ENCODE data around the gene CACNG4.
A peak's percentile ranks its signal among the peaks of the same experiment; 100 is the strongest.

CACNG4 gene

DNA sequence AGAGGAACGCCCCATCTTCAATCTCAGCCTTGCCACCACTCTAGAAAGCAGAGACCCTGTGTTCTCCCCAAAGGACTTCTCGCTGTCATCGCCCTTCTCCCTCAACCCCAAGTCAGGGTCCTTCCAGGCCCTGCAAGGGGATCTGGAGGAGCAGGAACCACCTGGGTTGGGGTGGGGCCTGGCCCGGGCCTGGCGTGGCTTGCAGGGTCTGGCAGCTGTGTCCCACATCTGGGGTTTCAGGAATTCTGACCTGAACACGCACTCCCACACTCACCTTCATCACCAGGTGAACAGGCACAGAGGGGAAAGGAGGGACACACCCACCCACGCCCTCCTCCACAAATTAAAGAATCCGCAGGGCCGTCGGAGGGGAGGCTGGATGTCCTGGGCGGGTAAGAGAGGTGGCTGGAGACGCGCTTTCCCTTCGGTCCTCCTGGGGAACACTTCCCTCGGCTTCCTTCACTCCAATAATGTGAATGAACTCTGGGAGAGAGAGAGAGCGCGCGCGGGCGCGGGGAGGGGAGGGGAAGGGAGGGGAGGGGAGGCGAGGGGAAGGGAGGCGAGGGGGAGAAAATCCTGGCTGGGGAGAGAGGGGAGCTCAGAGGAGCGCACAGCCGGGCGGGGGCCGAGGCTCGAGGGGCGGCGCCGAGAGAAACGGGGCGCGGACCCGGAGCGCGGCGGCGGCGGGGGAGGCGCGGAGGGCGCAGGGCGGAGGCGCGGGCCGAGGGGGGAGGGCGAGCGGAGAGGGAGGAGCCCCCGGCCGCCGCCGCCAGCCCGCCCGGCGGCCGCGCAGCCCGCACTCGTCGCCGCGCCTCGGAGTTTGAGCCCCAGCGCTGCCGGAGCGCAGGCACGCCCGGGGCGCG, at the start of gene CACNG4:
TSS of gene CACNG4 (plus strand) at position 799 of the 863 bp plus-strand sequence. CDS start 205 bp downstream, outside the sequence.
- no peak for DNase-seq (ENCODE audit: low spot score)

DNA sequence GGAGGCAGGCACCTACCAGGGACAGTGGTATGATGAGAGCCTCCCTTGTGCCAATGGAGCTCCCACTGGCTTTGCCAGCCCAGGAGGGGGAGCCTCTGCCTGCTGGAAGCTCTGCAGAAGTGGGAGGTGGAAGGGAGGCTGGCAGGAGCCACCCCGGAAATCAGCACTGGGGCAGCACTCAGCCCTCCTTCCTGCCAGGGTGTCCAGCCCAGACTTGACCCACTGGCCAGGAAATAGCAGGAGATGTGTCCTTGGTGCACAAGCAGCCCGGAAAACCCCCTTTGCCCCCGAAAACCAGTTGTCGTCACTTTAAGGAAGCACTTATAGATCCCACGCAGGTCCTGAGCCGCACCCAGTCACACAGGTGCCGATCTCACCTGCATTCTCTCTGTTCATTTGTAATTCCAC, 49.3 kb upstream of the CACNG4 start:
- peak; percentile 37 for DNase-seq (ENCODE audit: low spot score)

DNA sequence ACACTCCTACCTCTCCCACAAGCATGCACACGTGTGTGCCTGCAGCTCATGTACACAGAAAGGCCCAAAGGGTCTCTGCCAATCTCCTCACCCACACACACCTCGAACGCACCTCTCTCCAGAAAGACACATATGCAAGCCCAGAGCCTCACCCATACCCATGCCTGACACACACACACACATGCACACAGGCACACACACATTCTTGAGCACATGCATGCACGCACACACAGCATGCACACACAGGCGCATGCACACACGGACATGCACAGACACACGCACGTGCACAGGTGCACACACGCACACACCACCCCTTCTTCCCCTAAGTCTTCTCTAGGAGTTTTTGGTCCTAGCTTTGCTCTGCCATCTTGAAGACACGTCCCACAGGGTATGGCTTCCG, 48.7 kb upstream of the CACNG4 start:
- no peak for DNase-seq (ENCODE audit: low spot score)

DNA sequence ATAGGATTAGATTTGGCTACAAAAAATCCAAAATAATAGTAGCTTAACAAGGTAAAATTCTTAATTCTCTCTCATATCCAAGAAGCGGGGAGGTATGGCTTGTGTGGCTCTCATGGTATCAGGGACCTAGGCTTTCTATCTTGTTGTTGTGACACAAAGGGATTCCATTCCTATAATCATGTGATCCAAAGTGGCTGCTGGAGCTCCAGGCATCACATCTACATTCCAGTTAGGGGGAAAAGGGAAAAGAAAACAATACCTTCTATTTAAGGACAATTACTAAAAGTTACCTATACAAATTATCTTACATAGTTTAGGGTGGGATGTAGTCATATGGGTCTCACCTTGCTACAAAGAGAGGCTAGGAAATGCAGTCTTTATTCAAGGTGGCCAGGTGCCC, 47.6 kb upstream of the CACNG4 start:
- DNase-seq (ENCODE audit: low spot score), result no peak

DNA sequence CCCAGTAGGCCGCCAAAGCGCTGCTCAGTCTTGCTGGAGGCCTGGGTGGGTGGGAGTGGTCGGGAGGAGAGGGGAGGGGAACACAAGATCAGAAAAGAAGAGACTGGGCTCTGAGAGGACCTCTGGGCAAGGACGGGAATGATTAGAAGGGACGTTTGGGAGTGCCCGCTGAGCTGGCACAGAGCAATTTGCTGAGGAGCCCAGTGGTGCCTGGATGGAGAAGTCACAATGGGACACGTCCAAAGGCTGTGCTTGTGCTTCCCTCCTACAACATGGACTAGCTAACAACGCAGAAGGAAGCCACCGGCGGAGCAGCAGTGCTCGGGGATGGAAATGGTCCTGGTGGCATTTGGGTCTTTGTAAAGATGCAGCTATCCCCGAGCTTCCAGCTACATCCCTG, 45.6 kb upstream of the CACNG4 start:
- no peak for DNase-seq (ENCODE audit: low spot score)

DNA sequence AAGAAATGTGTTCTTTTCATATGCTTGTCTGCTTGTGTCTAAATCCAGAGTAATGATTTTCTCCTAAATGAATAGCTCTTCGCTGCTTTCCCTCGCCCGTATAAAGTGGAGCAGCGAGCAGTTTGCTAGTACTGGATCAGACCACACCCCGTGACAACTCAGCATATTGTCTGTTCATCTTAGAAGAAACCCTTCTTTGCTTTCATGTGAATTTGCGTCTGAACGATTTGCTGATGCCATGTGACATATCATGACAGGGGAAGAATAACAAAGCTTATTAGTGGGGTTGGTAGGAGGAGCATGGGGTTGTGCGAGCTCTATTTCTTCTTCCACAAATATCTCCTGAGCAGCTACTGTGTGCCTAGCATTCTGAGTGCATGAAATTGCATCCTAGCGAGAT, 44.1 kb upstream of the CACNG4 start:
- no peak for DNase-seq (ENCODE audit: low spot score)

DNA sequence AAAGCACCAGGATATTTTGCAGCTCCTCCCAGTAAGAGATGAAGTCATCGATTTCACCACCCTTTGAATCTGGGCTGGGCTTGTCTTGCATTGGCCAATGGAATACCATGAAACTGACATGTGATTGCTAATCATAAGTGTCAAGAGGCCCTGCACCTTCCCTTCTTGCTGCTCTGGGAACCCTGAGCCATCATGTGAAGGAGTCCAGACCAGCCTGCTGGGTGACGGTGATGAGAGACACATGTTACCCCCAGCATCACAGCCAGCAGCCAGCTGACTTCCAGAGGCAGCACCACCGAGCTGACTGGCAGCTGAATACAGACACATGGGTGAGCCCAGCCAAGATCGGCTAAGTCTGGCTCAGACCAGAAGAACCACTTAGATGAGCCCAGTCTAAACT, 43.6 kb upstream of the CACNG4 start:
- no peak for DNase-seq (ENCODE audit: low spot score)

DNA sequence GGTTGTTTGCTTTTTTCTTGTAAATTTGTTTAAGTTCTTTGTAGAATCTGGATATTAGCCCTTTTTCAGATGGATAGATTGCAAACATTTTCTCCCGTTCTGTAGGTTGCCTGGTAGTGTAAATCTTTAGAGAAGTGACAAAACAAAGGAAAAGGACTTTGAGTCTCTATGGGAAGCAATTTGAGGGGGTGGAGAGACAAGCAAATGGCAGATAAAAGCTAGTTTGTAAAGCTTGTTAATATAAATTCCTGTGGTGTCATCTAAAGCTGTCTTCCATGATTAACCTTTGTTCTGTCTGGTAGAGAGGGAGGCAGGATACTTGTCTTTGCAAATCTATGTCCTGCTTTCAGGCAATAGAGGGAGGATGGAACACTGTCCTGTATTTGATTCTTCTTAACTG, 40.6 kb upstream of the CACNG4 start:
- no peak for DNase-seq (ENCODE audit: low spot score)

DNA sequence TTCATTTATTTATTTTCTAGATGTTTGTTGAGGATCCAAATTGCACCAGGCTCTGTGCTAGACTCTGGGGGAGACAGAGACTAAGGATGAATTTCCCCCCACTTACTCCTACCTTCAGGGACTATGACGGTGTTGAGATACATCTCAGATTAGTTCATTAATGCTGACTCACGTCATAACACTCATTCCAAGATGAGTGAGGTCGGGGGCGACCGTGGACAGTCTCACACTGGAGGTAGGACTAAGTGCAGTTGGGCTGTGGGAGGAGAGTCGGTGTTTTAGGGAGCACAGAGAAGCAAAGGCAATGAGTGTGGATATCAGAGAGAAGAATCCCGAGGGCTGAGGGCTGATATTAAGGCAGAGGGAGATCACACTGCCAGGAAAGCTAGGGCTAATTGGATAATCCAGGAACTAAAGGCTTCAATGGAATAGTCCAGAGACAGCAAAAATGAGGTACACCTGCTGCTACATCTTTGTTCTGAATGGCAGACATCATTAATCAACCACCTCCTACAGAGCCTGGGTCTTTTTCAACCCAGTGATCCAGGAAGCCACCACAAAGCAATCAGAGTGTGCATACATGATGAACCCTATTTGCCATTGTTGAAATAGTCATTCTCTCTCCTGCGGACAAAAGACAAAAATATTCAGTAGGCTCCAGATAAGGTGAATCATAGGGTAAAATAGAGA, 38.6 kb upstream of the CACNG4 start:
- DNase-seq (ENCODE audit: low spot score), result no peak

DNA sequence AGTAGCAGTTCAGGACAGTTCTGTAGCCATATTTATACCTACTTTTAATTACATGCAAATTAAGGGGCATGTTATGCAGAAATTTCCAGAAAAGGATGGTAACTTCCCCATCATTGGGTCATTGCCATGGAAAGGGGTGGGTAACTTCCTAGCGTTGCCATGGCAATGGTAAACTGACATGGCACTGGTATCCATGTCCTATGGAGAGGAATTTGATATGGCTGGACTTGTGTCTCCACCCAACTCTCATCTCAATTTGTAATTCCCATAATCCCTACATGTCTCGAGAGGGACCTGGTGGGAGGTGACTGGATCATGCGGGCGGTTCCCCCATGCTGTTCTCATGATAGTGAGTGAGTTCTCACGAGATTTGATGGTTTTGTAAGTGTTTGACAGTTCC, 35.6 kb upstream of the CACNG4 start:
- no peak for DNase-seq (ENCODE audit: low spot score)

DNA sequence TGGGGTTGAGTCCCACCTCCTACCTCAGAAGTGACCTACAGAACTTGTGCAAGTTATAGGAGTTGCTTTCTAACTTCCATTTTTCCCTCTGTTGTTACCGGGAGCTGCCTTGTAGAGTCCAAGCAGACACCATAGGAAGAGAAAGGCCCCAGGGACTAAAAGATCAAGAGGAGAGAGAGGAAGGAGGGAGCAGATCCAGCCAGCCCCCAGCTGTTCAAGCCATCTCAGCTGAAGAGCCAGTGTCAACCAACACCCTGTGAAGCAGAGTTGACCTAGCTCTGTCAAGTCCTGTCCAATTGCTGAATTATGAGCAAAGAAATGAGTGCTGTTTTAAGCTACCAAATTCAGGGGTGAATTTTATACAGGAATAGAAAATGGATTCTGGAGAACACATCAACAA, 34.9 kb upstream of the CACNG4 start:
- no peak for DNase-seq (ENCODE audit: low spot score)

DNA sequence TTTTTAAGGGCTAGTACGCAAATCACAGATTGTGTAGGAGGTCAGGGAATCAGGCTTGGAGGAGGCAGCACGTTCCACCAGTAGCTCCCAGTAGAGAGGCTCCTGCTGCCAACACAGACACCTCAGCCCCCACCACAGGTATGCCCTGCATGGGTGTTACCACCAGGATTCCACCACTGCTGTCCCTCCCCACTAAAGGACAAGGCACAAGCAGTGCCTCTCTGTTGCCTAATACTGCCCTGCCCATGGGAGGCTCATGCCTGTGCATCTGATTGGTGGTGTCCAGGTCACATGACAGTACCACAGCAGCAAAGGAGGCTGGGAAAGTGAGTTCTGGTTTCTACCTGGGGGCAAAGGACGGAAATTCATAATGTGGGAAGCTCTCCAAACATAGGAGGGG, 33.6 kb upstream of the CACNG4 start:
- DNase-seq (ENCODE audit: low spot score), result no peak

DNA sequence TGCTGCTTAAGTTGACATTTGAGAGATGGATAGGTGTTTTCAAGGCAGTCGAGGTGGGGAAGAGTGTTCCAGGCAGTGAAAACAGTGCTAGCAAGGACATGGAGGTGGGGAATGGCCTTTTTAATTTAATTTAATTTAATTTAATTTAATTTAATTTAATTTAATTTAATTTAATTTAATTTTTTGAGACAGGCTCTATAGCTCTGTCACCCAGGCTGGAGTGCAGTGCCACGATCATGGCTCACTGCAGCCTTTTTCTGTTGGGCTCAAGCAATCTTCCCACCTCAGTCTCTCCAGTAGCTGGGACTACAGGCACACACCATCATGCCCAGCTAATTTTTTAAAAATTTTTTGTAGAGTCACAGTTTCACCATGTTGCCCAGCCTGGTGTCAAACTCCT, 32.2 kb upstream of the CACNG4 start:
- no peak for DNase-seq (ENCODE audit: low spot score)

DNA sequence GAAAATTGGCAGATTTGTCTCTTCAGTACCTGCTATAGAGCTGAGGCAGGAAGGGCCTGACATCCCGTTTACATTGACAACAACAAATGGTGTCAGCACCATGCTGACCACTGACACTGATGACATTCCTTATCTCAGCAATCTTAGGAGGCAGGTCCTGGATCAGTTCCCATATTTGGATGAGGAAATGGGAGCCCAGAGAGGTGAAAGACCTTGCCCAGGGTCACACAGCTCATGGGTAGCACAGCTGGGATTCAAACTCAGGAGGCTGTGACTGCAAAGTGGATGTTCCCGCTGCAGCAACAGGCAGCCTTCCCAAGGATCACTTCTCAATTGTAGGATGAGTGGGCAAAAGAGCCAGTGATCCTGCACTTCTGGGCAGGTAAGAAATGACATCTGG, 30.5 kb upstream of the CACNG4 start:
- no peak for DNase-seq (ENCODE audit: low spot score)

DNA sequence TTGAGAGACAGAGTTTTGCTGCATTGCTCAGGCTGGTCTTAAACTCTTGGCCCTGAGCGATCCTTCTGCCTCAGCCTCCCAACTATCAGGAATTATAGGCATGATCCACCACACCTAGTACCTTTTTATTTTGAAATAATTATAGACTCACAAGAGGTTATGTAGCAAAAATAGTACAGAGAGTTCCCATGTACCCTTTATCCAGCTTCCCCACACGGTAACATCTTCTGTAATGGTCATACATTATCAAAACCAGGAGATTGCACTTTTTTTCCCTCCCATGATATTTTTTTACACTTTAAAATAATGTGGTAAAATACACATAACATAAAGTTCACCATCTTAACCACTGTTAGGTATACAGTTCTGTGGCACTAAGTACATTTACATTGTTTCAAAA, 28.8 kb upstream of the CACNG4 start:
- DNase-seq (ENCODE audit: low spot score), result no peak

DNA sequence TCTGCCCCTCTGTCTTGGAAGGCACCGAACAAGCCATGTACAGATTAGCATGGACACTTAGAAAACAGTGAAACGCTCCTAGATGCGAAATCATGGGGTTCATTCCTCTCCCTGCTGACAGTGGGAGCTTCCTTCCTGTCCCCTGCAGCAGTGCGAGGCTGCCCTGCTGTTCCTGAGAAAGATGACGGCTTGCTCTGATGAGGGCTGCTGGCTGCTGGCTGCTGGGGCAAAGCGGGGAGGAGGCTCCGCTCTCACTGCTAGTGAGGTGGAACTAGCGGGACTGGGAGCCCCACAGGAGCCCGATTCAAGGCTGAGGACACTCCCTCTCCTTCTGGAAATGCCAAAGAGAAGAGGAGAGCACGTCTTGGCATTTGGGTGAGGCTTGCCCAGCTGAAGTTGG, 25.9 kb upstream of the CACNG4 start:
- DNase-seq (ENCODE audit: low spot score), result no peak

DNA sequence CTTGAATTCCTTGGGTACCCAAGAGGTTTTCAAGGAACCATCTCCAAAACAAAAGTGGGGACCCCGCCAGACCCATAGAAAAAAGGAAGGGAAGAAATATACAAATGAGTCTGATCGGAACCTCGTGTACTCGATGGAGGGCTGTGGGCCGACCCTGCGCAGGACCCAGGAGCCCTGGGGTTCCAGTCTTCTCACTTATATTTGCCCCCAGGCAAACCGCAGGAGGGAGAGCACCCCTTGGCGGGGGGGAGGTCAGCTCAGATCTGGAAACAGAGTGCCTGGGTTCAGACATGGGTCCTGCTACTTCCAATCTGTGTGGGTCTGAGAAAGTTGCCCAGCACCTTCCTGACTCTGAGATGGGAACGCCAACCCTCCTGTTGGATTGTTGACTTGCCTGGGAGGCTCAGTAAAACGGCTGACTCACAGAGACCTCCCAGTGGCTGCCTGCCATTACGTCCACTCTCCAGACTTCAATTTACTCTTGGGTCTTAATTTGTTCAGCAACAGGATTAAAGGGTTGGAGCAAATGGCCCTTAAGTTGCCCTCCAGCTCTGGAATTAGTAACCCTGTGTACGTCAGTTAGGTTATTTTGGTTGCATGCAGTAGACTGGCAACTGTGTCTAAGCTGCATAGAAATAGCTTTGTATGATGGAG, 24.9 kb upstream of the CACNG4 start:
- no peak for DNase-seq (ENCODE audit: low spot score)

DNA sequence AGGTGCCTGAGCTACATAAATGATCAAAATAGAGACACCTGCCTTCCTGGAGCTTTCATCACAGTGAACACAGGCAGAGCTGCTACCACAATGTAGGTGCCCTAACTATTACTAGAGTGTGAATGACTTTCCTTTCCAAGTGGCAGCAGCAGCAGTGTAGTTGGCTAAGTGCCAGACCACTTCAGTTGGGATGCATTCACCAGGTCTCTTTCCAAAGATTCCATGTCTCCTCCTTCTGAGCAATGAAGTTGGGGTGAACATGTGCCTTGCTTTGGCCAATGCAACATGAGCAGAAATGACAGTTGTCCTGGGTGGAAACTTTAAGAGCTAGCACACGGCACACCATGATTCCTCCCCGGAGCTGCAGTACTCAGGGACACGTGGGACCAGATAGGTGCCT, 23.3 kb upstream of the CACNG4 start:
- no peak for DNase-seq (ENCODE audit: low spot score)

DNA sequence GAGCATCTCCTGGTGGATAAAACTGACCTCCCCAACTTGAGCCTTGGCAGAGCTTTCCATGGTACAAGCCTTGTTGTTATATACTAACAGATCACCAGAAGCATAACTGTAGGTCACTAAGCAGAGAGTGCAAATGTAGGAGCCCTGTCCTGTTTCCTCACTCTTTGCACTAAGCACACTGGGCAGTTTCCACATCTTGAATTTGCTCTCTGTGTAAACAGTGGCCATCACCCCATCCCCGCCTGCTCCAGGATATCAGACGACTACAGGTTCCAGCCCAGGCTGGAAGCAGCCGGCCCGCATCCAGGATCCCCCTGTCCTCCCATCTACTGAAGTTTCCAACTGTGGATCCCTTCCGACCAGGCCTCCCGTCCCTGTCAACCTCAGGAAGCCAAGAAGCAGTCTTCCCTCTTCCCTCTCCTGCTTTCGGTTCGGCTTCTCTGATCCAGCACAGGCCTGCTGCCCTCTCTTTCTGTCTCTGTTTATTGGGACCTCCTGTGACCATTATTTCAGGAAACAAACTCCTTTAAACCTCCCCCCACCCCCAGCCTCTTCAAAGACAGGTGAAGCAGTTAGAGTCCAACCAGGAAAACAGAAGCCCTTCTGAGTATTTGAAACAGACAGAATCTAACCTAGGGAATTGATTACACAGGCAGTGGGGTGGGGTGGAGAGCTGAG, 22.6 kb upstream of the CACNG4 start:
- DNase-seq (ENCODE audit: low spot score), result no peak

DNA sequence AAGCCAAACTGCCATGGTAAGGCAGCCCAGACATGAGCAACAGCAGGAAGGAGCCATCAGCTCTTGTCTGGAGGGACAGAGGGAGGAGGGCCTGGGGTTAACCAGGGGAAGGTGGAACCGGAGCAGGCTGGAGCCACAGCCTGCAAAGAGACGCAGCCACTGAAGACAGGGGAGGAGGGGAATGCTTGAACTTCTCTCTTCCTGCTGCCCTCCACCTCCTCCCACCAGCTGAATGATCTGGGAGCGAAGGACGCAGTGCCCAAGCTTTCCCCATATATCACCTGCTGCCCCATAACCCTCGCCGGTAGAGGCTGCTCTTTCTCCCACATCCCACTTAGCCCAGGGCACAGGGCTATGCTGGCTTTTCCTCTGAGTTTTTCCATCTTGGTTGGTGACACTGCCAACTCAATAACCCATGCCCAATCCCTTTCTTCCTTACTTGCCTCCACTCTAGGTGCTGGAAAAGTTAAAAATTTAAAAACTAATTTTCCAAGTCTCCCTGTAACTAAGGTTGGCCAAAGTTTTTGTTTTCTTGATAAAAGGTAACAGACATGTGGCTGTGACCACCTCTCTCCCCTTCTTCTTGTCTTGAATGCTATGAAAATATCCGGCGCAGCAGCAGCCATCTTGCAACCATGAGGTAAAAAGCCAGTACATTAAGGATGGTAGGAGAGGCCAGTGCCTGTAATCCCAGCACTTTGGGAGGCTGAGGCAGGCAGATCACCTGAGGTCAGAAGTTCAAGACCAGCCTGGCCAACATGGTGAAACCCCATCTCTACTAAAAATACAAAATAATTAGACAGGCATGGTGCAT, 21.8 kb upstream of the CACNG4 start:
- no peak for DNase-seq (ENCODE audit: low spot score)

DNA sequence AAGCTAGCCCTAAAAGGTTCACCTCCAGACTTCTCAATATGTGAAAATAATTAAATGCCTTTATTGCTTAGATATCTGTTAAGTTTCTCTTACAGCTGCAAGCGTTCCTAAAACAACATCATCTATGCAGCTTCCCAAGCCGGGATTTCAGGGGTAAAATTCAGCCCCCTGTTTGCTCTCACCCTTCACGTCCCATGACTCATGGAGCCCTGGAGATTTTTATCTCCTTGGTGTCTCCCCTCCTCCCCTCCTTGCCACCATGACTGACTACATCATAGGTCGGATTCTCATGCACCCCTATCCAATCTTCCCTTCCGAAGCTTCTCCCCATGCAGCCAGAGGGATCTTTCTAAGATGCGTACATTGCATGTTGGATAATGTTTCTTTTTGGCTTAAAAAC, 21.0 kb upstream of the CACNG4 start:
- DNase-seq (ENCODE audit: low spot score), result no peak
